ENCODE measurements around the gene EGR1.

EGR1 gene

DNA sequence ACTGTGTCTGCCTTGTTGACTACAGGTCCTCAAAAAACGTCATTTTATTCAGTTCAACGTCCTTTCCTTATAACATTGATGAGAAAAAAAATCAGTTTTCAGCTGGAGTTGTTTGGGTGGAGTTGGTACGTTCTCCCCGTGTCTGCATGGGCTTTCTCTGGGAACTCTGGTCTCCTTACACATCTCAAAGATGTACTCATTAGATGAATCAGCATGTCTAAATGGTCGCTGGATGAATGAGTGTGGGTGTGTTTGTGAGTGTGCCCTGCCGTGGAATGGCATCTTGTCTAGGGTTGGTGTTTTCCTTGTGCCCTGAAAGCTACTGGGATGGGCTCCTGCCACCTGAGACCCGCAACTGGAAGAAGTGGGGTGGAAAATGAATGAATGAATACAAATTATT lies 30.1 kb downstream of the EGR1 start:
- DNase-seq (ENCODE audit: low read depth in 2 of 2): peak in 1 of 2 donors; percentile 25
- TF ChIP-seq, protein P1, sequence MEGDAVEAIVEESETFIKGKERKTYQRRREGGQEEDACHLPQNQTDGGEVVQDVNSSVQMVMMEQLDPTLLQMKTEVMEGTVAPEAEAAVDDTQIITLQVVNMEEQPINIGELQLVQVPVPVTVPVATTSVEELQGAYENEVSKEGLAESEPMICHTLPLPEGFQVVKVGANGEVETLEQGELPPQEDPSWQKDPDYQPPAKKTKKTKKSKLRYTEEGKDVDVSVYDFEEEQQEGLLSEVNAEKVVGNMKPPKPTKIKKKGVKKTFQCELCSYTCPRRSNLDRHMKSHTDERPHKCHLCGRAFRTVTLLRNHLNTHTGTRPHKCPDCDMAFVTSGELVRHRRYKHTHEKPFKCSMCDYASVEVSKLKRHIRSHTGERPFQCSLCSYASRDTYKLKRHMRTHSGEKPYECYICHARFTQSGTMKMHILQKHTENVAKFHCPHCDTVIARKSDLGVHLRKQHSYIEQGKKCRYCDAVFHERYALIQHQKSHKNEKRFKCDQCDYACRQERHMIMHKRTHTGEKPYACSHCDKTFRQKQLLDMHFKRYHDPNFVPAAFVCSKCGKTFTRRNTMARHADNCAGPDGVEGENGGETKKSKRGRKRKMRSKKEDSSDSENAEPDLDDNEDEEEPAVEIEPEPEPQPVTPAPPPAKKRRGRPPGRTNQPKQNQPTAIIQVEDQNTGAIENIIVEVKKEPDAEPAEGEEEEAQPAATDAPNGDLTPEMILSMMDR (IDR thresholded peaks at IDR 0.05; ENCODE audit: low read depth, low read length): no peak
- no peak overlapping the region for H3K4me3 ChIP-seq (replicated peaks in 1 of 2; ENCODE audit: low read depth in 2 of 2, low read length in 2 of 2)

DNA sequence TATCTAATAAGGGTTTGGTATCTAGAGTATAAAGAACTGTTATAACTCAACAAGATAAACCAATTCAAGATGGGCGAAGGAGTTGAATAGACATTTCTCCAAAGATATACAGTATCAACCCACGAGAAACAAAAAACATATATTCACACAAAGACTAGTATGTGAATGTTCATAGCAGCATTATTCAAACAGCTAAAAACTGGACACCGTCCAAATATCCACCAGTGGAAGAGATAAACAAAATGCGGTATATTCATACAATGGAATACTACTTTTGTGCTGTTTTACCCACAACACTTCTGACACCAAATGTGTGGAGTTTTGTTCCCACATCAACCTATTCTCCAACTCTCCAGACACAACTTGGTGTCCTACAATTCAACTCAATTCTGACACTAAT lies 33.1 kb downstream of the EGR1 start:
- peak in 1 of 2 donors; percentile 45 for DNase-seq (ENCODE audit: low read depth in 2 of 2)
- TF ChIP-seq, protein P1 (IDR thresholded peaks at IDR 0.05; ENCODE audit: low read depth, low read length): no peak
- no peak overlapping the region for H3K4me3 ChIP-seq (replicated peaks in 1 of 2; ENCODE audit: low read depth in 2 of 2, low read length in 2 of 2)

DNA sequence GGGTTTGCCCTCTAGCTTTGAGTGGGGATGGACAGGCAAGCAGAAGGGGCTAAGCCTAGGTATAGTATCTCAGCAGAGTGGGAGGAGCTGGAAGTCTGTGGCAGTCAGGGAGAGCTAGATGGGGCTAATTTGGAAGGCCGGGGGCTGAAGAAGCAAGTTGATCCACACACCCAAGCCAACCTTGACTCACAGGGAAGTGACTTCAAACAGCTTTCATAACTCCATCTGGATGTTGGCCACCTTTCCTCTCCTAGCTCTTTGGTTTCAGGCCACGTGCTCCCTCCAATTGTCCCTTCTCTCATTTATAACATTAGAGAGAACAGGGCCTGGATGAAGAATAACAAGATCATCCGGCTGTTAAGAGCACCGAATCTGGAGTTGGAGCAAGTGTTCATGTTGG lies 36.8 kb downstream of the EGR1 start:
- TF ChIP-seq, protein P1 (IDR thresholded peaks at IDR 0.05; ENCODE audit: low read depth, low read length): no peak

DNA sequence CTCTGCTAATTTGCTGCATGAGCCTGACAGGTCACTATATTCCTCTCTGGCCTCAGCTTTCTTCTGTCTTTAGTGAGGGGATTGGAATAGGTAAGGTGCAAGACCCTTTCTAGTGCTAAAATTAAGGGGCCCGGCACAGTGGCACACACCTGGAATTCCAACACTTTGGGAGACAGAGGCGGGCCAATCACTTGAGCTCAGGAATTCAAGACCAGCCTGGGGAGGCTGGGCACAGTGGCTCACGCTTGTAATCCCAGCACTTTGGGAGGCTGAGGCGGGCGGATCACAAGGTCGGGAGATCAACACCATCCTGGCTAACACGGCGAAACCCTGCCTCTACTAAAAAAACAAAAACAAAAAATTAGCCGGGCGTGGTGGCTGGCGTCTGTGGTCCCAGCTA lies 37.2 kb downstream of the EGR1 start:
- no peak for DNase-seq (ENCODE audit: low read depth in 2 of 2)
- TF ChIP-seq, protein P1 (IDR thresholded peaks at IDR 0.05; ENCODE audit: low read depth, low read length): no peak

More for the DNA sequence above, 36.8 kb downstream of the EGR1 start:
- peak in 1 of 2 donors; percentile 49 for DNase-seq (ENCODE audit: low read depth in 2 of 2)
- H3K4me3 ChIP-seq (replicated peaks in 1 of 2; ENCODE audit: low read depth in 2 of 2, low read length in 2 of 2): no peak overlapping the region

DNA sequence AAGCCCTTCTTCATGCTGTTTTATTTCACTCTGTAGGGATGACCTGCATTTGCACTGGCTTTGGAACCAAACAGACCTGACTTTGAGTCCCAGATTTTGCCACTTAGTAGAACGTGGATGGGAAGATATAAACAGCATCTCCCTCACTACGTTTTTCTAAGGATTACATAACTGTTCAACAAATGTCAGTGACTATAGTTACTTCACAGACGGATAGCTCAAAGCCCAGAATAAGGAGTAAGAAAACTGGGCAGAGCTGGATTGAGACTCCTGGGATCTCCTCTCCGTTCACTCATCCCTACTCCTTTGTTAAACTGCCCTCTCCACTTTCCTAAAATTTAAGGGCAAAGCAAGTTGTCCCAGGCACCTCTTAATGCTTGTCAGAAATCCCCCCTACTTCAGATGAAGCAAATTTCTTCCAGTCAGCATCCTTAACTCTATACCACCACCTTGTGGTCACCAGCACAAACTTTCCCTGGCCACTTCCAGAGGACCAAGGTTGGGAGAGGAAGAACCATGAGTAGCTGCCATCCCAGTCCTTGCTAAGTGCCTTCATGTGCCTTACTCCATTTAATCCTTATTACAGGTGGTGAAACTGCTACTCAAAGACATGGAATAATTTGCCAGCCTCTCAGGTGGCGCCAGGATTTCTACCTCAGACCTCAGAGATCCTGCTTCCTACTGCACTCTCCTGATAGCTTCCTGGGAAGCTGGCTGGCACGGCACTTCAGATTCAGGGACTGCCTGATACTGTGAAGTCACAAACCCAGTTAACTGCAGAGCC lies 38.4 kb downstream of the EGR1 start:
- H3K4me3 ChIP-seq (replicated peaks in 1 of 2; ENCODE audit: low read depth in 2 of 2, low read length in 2 of 2): no peak overlapping the region
- DNase-seq (ENCODE audit: low read depth in 2 of 2): peak; percentile 78 to 82
- TF ChIP-seq, protein P1 (IDR thresholded peaks at IDR 0.05; ENCODE audit: low read depth, low read length): peak; percentile 76

More for the DNA sequence above, 37.2 kb downstream of the EGR1 start:
- no peak overlapping the region for H3K4me3 ChIP-seq (replicated peaks in 1 of 2; ENCODE audit: low read depth in 2 of 2, low read length in 2 of 2)

DNA sequence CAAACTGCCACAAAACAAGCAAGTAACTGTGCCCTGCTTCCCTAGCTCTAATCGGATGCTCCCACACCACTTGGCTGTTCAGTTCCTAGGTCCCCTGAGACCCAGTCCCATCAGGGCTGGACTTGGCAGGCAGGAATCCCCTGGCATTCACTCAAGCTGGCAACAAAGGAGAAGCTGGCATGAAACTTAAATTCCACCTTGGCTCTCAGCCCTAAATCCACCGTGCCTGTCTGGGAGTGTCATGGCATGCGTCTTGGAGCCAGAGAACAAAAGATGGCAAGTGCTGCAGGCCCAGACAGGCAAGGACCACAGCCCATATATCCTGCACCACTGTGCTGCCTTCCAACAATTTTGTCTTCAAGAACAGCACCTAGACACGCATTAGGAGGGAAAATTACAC lies 39.5 kb downstream of the EGR1 start:
- peak in 1 of 2 donors; percentile 65 for DNase-seq (ENCODE audit: low read depth in 2 of 2)
- H3K4me3 ChIP-seq (replicated peaks in 1 of 2; ENCODE audit: low read depth in 2 of 2, low read length in 2 of 2): no peak overlapping the region
- TF ChIP-seq, protein P1 (IDR thresholded peaks at IDR 0.05; ENCODE audit: low read depth, low read length): no peak

Measured in cardiac fibroblast (primary cell).